ENCODE measurements around the gene MUC12. TPM values are rescaled to one million over a fixed set of nuclear protein-coding genes. Genes with fewer than 3 reads are reported as not detected.

MUC12 gene
- total RNA-seq, 1 experiment from 2014 or later: 11.5 TPM

GRCh38 chr7:100974021-100974420 lies 4.7 kb downstream of the MUC12 start:
- Histone ChIP-seq H4K5ac (ENCODE audit: insufficient read length, low read depth, low read length) (no peak overlapping the region), H3K23me2 (ENCODE audit: insufficient read length, low read depth, low read length, poor library complexity, severe bottlenecking) (no peaks in the 10 kb centered on the region), H3K79me1 (ENCODE audit: insufficient read depth, low read depth, low read length, poor library complexity, severe bottlenecking) (no peaks in the 10 kb centered on the region), H4K20me1 (ENCODE audit: control insufficient read depth, insufficient read depth, insufficient read length) (no peaks in the 10 kb centered on the region), H2AK5ac (ENCODE audit: insufficient read length, low read length) (no peak overlapping the region), H3K9me3 (ENCODE audit: control insufficient read depth, low read depth, low read length) (no peaks in the 10 kb centered on the region), H2BK20ac (ENCODE audit: low read depth, low read length, poor library complexity, severe bottlenecking) (no peak overlapping the region), H3K9ac (ENCODE audit: extremely low read depth, insufficient read length, low read length) (no peak overlapping the region), H3K4ac (ENCODE audit: low read depth, low read length) (no peak overlapping the region), H3K4me2 (ENCODE audit: insufficient read depth, insufficient read length, low read length) (no peak overlapping the region), H2BK15ac (ENCODE audit: low read depth, low read length) (no peak overlapping the region), H3K27ac (ENCODE audit: insufficient read length, low read depth, low read length) (no peak overlapping the region), H2BK12ac (ENCODE audit: insufficient read length, low read depth, low read length) (no peak overlapping the region), H3T11ph (ENCODE audit: low read length) (no peak overlapping the region), H3K18ac (ENCODE audit: insufficient read length, low read depth, low read length) (no peak overlapping the region), H2BK5ac (ENCODE audit: insufficient read length, low read length) (no peak overlapping the region), H3K79me2 (ENCODE audit: insufficient read depth, low read length) (no peaks in the 10 kb centered on the region), H3K27me3 (ENCODE audit: insufficient read depth, low read length) (no peaks in the 10 kb centered on the region), H3K56ac (ENCODE audit: insufficient read length, low read depth, low read length) (no peak overlapping the region), H2BK120ac (ENCODE audit: low read depth, low read length, poor library complexity, severe bottlenecking) (no peak overlapping the region), H4K91ac (ENCODE audit: insufficient read length, low read depth, low read length) (no peak overlapping the region), H3K14ac (ENCODE audit: insufficient read depth, low read length) (no peak overlapping the region), H4K8ac (replicated peaks; ENCODE audit: insufficient read length, low read depth, low read length) (no peak overlapping the region), H3K4me1 (ENCODE audit: insufficient read depth, low read length) (no peaks in the 10 kb centered on the region), H3K23ac (ENCODE audit: insufficient read length, low read depth, low read length) (no peak overlapping the region), H2AFZ (ENCODE audit: low read length) (no peak overlapping the region)
- TF ChIP-seq CTCF (conservative IDR thresholded peaks at IDR 0.05): no peak
- Mint-ChIP-seq H3K4me3 (no peak overlapping the region), H3K36me3 (ENCODE audit: insufficient read depth in 1 of 3, low read depth in 3 of 3) (no peaks in the 10 kb centered on the region), H3K27me3 (ENCODE audit: low read depth) (peaks cover 16% of the 10 kb centered on the region), H3K27ac (no peak overlapping the region; a peak in 1 of 7 replicates), H3K9me3 (no peaks in the 10 kb centered on the region), H3K4me1 (peaks cover 6 to 12% of the 10 kb centered on the region in 2 experiments; a peak in 3 of 4 replicates)
- WGBS (ENCODE audit: extremely low coverage, insufficient read length, low lambda C conversion rate): no CpG with 5 or more reads among the region's 2 CpGs
- no peak for DNase-seq

Data from H9 (cell line).